ENCODE data around the gene KNTC1.

- no peak for TF ChIP-seq CTCF (IDR thresholded peaks at IDR 0.05)
- TF ChIP-seq POLR2AphosphoS5 (IDR thresholded peaks at IDR 0.05), result no peak
Measured at GRCh38 chr12:122615780-122616179, 88.7 kb downstream of the KNTC1 start.
